Measurements from ENCODE around the gene SPATA2L.
"Not testable (repeated sequence)": the region's sequence is repeated elsewhere in the genome, so short reads cannot be mapped to it uniquely, and the experiment has no call there.

Gene SPATA2L

GRCh38 chr16:89700100-89700648, 1.3 kb downstream of the SPATA2L start:
- peaks cover 38% of the 10 kb centered on the region for H3K4me1 ChIP-seq (ENCODE audit: control insufficient read depth, low read length)
- no peaks in the 10 kb centered on the region for H3K27me3 ChIP-seq (ENCODE audit: control insufficient read depth, low read length)
- peaks cover 17% of the 10 kb centered on the region for H3K36me3 ChIP-seq (ENCODE audit: control insufficient read depth, low read length)
- H3F3A ChIP-seq (ENCODE audit: control insufficient read depth, insufficient read depth): peaks cover 5% of the 10 kb centered on the region; the same call in 1 of the 2 replicates
- no peaks in the 10 kb centered on the region for H3K9me2 ChIP-seq (replicated peaks; ENCODE audit: control insufficient read depth, low read length)
- H3K27ac ChIP-seq (ENCODE audit: low read depth, low read length): no peak overlapping the region; the same call in 1 of the 2 replicates
- no peaks in the 10 kb centered on the region; the same call in 1 of the 2 replicates for H4K20me1 ChIP-seq (ENCODE audit: control insufficient read depth, insufficient read depth, low read depth, low read length)
- peak overlapping the region; percentile 93 for H3K4me3 ChIP-seq (ENCODE audit: low read length)
- no peaks in the 10 kb centered on the region for H3K9me3 ChIP-seq (ENCODE audit: control insufficient read depth, insufficient read depth, low read length)
- H3K79me2 ChIP-seq (ENCODE audit: control insufficient read depth, low read length): no peaks in the 10 kb centered on the region
- peak overlapping the region; percentile 90 for H3K4me2 ChIP-seq (ENCODE audit: low read length)
- TF ChIP-seq EZH2phosphoT487 (IDR thresholded peaks at IDR 0.05; ENCODE audit: borderline replicate concordance, low read length): no peak
- TF ChIP-seq CTCF (IDR thresholded peaks at IDR 0.05; ENCODE audit: low read depth, low read length, poor library complexity, severe bottlenecking): peak; percentile 61

GRCh38 chr16:89699629-89700099, 1.8 kb downstream of the SPATA2L start:
- not testable (repeated sequence) for H3K79me2 ChIP-seq (ENCODE audit: control insufficient read depth, low read length); H4K20me1 ChIP-seq (ENCODE audit: control insufficient read depth, insufficient read depth, low read depth, low read length); H3K9me3 ChIP-seq (ENCODE audit: control insufficient read depth, insufficient read depth, low read length); H3K27me3 ChIP-seq (ENCODE audit: control insufficient read depth, low read length); H3K9me2 ChIP-seq (replicated peaks; ENCODE audit: control insufficient read depth, low read length); H3K27ac ChIP-seq (ENCODE audit: low read depth, low read length); H3F3A ChIP-seq (ENCODE audit: control insufficient read depth, insufficient read depth)
- Histone ChIP-seq H3K4me3 (ENCODE audit: low read length) (peak overlapping the region; percentile 93), H3K36me3 (ENCODE audit: control insufficient read depth, low read length) (peaks cover 22% of the 10 kb centered on the region), H3K4me2 (ENCODE audit: low read length) (peak overlapping the region; percentile 90), H3K4me1 (ENCODE audit: control insufficient read depth, low read length) (peaks cover 38% of the 10 kb centered on the region)

- not testable (repeated sequence) for H3F3A ChIP-seq (ENCODE audit: control insufficient read depth, insufficient read depth); H3K27ac ChIP-seq (ENCODE audit: low read depth, low read length); H3K9me3 ChIP-seq (ENCODE audit: control insufficient read depth, insufficient read depth, low read length); H3K4me3 ChIP-seq (ENCODE audit: low read length); H3K9me2 ChIP-seq (replicated peaks; ENCODE audit: control insufficient read depth, low read length); H3K27me3 ChIP-seq (ENCODE audit: control insufficient read depth, low read length); H4K20me1 ChIP-seq (ENCODE audit: control insufficient read depth, insufficient read depth, low read depth, low read length); H3K4me2 ChIP-seq (ENCODE audit: low read length); H3K79me2 ChIP-seq (ENCODE audit: control insufficient read depth, low read length)
- peaks cover 32% of the 10 kb centered on the region for H3K36me3 ChIP-seq (ENCODE audit: control insufficient read depth, low read length)
- H3K4me1 ChIP-seq (ENCODE audit: control insufficient read depth, low read length): peaks cover 38% of the 10 kb centered on the region
Measured at GRCh38 chr16:89698717-89699116, 2.8 kb downstream of the SPATA2L start.

- Histone ChIP-seq H3K4me1 (ENCODE audit: control insufficient read depth, low read length) (peaks cover 38% of the 10 kb centered on the region), H3K27ac (ENCODE audit: low read depth, low read length) (no peak overlapping the region), H3K4me3 (ENCODE audit: low read length) (no peak overlapping the region), H3F3A (ENCODE audit: control insufficient read depth, insufficient read depth) (peaks cover 5% of the 10 kb centered on the region; the same call in 1 of the 2 replicates), H3K27me3 (ENCODE audit: control insufficient read depth, low read length) (no peaks in the 10 kb centered on the region), H3K4me2 (ENCODE audit: low read length) (no peak overlapping the region), H3K36me3 (ENCODE audit: control insufficient read depth, low read length) (peaks cover 39% of the 10 kb centered on the region), H3K9me3 (ENCODE audit: control insufficient read depth, insufficient read depth, low read length) (no peaks in the 10 kb centered on the region), H4K20me1 (ENCODE audit: control insufficient read depth, insufficient read depth, low read depth, low read length) (no peaks in the 10 kb centered on the region; the same call in 1 of the 2 replicates), H3K9me2 (replicated peaks; ENCODE audit: control insufficient read depth, low read length) (no peaks in the 10 kb centered on the region), H3K79me2 (ENCODE audit: control insufficient read depth, low read length) (no peaks in the 10 kb centered on the region)
- no peak for TF ChIP-seq EZH2phosphoT487 (IDR thresholded peaks at IDR 0.05; ENCODE audit: borderline replicate concordance, low read length)
- no peak for TF ChIP-seq CTCF (IDR thresholded peaks at IDR 0.05; ENCODE audit: low read depth, low read length, poor library complexity, severe bottlenecking)
Measured at GRCh38 chr16:89697616-89698331, 3.7 kb downstream of the SPATA2L start.

All from DOHH2 (cell line).